WTC11 (cell line): ENCODE data around the gene CAGE1. TPM values are rescaled to one million over a fixed set of nuclear protein-coding genes. Genes with fewer than 3 reads are reported as not detected.

Experiments used
- ATAC-seq: fragments of 200-7000 bp; cut with Tn5 transposase; 2 replicates; pipeline ENCODE4 v1.10.0; 2021; ENCODE audit warnings: mild to moderate bottlenecking, moderate library complexity
- CTCF ChIA-PET: fragments of 300-600 bp; sonication (Branson Sonifier 250); formaldehyde crosslinking; loops from one replicate; lab custom pipeline; 2021; ENCODE audit warnings: antibody characterized with exemption; lab: Charles Lee
- POLR2A ChIA-PET: fragments of 350-600 bp; sonication (Branson Sonifier 250); formaldehyde crosslinking; loops from one replicate; lab custom pipeline; 2021; ENCODE audit warnings: antibody characterized with exemption; lab: Charles Lee
- DNase-seq: peaks from one replicate; pipeline ENCODE4 v3.0.0; 2021; ENCODE audit warnings: low spot score
- H3K27ac Mint-ChIP-seq: 2 replicates; pipeline ENCODE4 v1.8.0; 2021; ENCODE audit warnings: mixed read lengths
- H3K27me3 Mint-ChIP-seq: 2 replicates; pipeline ENCODE4 v1.8.0; 2021; ENCODE audit warnings: low read depth, mild to moderate bottlenecking, moderate library complexity, mixed read lengths
- H3K36me3 Mint-ChIP-seq: 2 replicates; pipeline ENCODE4 v1.8.0; 2021; ENCODE audit warnings: mixed read lengths
- H3K4me1 Mint-ChIP-seq: 2 replicates; pipeline ENCODE4 v1.8.0; 2022; ENCODE audit warnings: mixed read lengths
- H3K4me3 Mint-ChIP-seq: 2 replicates; pipeline ENCODE4 v1.8.0; 2021; ENCODE audit warnings: mild to moderate bottlenecking, moderate library complexity, mixed read lengths
- H3K9me3 Mint-ChIP-seq: 2 replicates; pipeline ENCODE4 v1.8.0; 2021; ENCODE audit warnings: mixed read lengths
- ATF3 ChIP-seq: sonication (generic); formaldehyde crosslinking; conservative IDR thresholded peaks from 2 replicates; pipeline ENCODE4 v1.8.1; 2022; ENCODE audit warnings: mild to moderate bottlenecking, missing genetic modification reagents
- CDX4 ChIP-seq: fragments of 250-450 bp; sonication (Bioruptor Pico); IDR thresholded peaks from 2 replicates; pipeline ENCODE4 v1.9.0; 2021; ENCODE audit warnings: moderate library complexity, mild to moderate bottlenecking, inconsistent platforms, borderline replicate concordance
- ELF4 ChIP-seq: sonication (generic); formaldehyde crosslinking; IDR thresholded peaks from 2 replicates; pipeline ENCODE4 v1.8.1; 2022; ENCODE audit warnings: low read depth, mild to moderate bottlenecking, moderate library complexity, missing genetic modification reagents
- FOXP4 ChIP-seq: sonication (generic); formaldehyde crosslinking; IDR thresholded peaks from 2 replicates; pipeline ENCODE4 v1.8.0; 2022; ENCODE audit warnings: mild to moderate bottlenecking, missing genetic modification reagents
- HMGXB4 ChIP-seq: sonication (generic); formaldehyde crosslinking; IDR thresholded peaks from 2 replicates; pipeline ENCODE4 v1.8.1; 2023; ENCODE audit warnings: mild to moderate bottlenecking, moderate library complexity, missing genetic modification reagents
- NFYB ChIP-seq: sonication (generic); formaldehyde crosslinking; conservative IDR thresholded peaks from 2 replicates; pipeline ENCODE4 v1.8.0; 2022; ENCODE audit warnings: low read depth, missing genetic modification reagents
- NR3C1 ChIP-seq: sonication (generic); formaldehyde crosslinking; conservative IDR thresholded peaks from 2 replicates; pipeline ENCODE4 v1.8.1; 2023; ENCODE audit warnings: low read depth, mild to moderate bottlenecking, missing genetic modification reagents
- RORB ChIP-seq: fragments of 250-450 bp; sonication (Bioruptor Pico); IDR thresholded peaks from 2 replicates; pipeline ENCODE4 v1.9.0; 2021; ENCODE audit warnings: mild to moderate bottlenecking
- SMAD3 ChIP-seq: sonication (generic); formaldehyde crosslinking; IDR thresholded peaks from 2 replicates; pipeline ENCODE4 v1.8.0; 2022; ENCODE audit warnings: missing genetic modification reagents, mild to moderate bottlenecking, borderline replicate concordance
- TP53 ChIP-seq: sonication (generic); formaldehyde crosslinking; IDR thresholded peaks from 2 replicates; pipeline ENCODE4 v1.8.1; 2023; ENCODE audit warnings: mild to moderate bottlenecking, missing genetic modification reagents
- ZBTB21 ChIP-seq: sonication (generic); formaldehyde crosslinking; IDR thresholded peaks from 2 replicates; pipeline ENCODE4 v1.8.1; 2023; ENCODE audit warnings: mild to moderate bottlenecking, missing genetic modification reagents, borderline replicate concordance
- ZNF121 ChIP-seq: sonication (generic); formaldehyde crosslinking; IDR thresholded peaks from 2 replicates; pipeline ENCODE4 v1.8.0; 2023; ENCODE audit warnings: missing genetic modification reagents
- ZNF219 ChIP-seq: sonication (generic); formaldehyde crosslinking; IDR thresholded peaks from 2 replicates; pipeline ENCODE4 v1.8.0; 2023; ENCODE audit warnings: missing genetic modification reagents, mild to moderate bottlenecking, borderline replicate concordance
- ZNF317 ChIP-seq: sonication (generic); formaldehyde crosslinking; IDR thresholded peaks from 2 replicates; pipeline ENCODE4 v1.8.1; 2023; ENCODE audit warnings: low read depth, mild to moderate bottlenecking, moderate library complexity, missing genetic modification reagents, borderline replicate concordance
- ZNF396 ChIP-seq: fragments of 250-450 bp; sonication (Bioruptor Pico); IDR thresholded peaks from 2 replicates; pipeline ENCODE4 v1.8.0; 2021; ENCODE audit warnings: mild to moderate bottlenecking, moderate library complexity, borderline replicate concordance
- ZNF512 ChIP-seq: sonication (generic); formaldehyde crosslinking; IDR thresholded peaks from 2 replicates; pipeline ENCODE4 v1.8.1; 2022; ENCODE audit warnings: missing genetic modification reagents, borderline replicate concordance
- total RNA-seq: library from RNA; stranded (reverse); gene quantifications from 3 replicates; pipeline ENCODE4 v1.2.3, GENCODE V29; 2021

CAGE1 gene
- total RNA-seq, 1 experiment from 2014 or later, result 0.07 TPM

- Mint-ChIP-seq H3K4me1 (peaks cover 12% of the 10 kb centered on the region), H3K9me3 (no peaks in the 10 kb centered on the region), H3K4me3 (no peak overlapping the region), H3K27me3 (no peaks in the 10 kb centered on the region), H3K36me3 (peaks cover 62% of the 10 kb centered on the region), H3K27ac (no peak overlapping the region)
- DNase-seq (no peak), ATAC-seq (no peak)
- POLR2A ChIA-PET, result no interaction called here
- no peak for TF ChIP-seq ZNF512 (CRISPR knock-in tag)
- TF ChIP-seq NFYB, result no peak
- no peak for TF ChIP-seq ZNF317 (CRISPR knock-in tag)
- TF ChIP-seq ELF4, result no peak
- no peak for TF ChIP-seq SMAD3 (CRISPR knock-in tag)
- no peak for TF ChIP-seq CDX4 (CRISPR knock-in tag)
- CTCF ChIA-PET, result no interaction called here
These were observed 82.0 kb downstream of the CAGE1 start for GRCh38 chr6:7307533-7307932.

GRCh38 chr6:7304821-7305220 is 84.7 kb downstream of the CAGE1 start:
- Mint-ChIP-seq H3K4me3 (no peak overlapping the region), H3K27me3 (no peaks in the 10 kb centered on the region)
- TF ChIP-seq ATF3 (CRISPR knock-in tag), result no peak
- no peak for TF ChIP-seq ZBTB21 (CRISPR knock-in tag)
- no peak for TF ChIP-seq FOXP4 (CRISPR knock-in tag)
- TF ChIP-seq NR3C1 (CRISPR knock-in tag), result no peak
- TF ChIP-seq ZNF396 (CRISPR knock-in tag), result no peak
- TF ChIP-seq ELF4, result no peak
- TF ChIP-seq HMGXB4 (CRISPR knock-in tag), result no peak
- no peak for TF ChIP-seq ZNF512 (CRISPR knock-in tag)
- TF ChIP-seq ZNF219 (CRISPR knock-in tag), result no peak
- no peak for TF ChIP-seq RORB
- TF ChIP-seq TP53 (CRISPR knock-in tag), result no peak
- TF ChIP-seq ZNF121, result no peak
- TF ChIP-seq, all 79 proteins: peak for 0
- CTCF ChIA-PET, result no interaction called here
- Mint-ChIP-seq H3K9me3 (no peaks in the 10 kb centered on the region), H3K4me1 (no peaks in the 10 kb centered on the region), H3K36me3 (peaks cover 82% of the 10 kb centered on the region), H3K27ac (no peak overlapping the region)
- ATAC-seq (no peak), DNase-seq (no peak)
- POLR2A ChIA-PET, result no interaction called here
